Erythroblast (primary cell): ENCODE data around the gene GABBR2.

Source experiments
- DNase-seq, 2 experiments: peaks; one replicate each; lab custom pipeline; 2025; lab: John Stamatoyannopoulos, UW
- GATA1 ChIP-seq: IDR thresholded peaks from 2 replicates; pipeline ENCODE4 v1.6.1; 2011; ENCODE audit warnings: low read depth, mild to moderate bottlenecking, control low read depth, low read length, moderate library complexity
- POLR2A ChIP-seq: IDR thresholded peaks from 2 replicates; pipeline ENCODE4 v1.6.1; 2011; ENCODE audit warnings: mild to moderate bottlenecking, low read length

The GABBR2 gene

DNA sequence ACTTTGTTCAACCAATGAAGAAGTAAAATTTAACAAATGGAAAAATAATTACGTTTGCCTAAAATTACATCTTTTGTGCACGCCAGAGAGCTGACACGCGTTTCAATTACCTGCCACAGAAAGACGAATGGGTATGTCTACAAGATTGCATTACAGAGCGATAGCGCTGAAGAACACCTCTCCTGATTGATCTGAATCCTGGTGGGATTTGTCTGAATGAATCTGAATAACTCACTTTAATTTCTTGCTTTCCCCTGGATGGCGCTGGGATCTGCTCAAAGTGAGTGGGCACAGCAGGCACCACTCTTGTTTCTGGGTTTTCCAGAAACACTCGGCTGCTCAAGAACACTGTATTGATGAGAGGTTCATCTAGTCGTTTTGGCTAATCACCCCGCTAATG is 304.5 kb downstream of the GABBR2 start:
- TF ChIP-seq GATA1 (no peak), POLR2A (no peak)

DNA sequence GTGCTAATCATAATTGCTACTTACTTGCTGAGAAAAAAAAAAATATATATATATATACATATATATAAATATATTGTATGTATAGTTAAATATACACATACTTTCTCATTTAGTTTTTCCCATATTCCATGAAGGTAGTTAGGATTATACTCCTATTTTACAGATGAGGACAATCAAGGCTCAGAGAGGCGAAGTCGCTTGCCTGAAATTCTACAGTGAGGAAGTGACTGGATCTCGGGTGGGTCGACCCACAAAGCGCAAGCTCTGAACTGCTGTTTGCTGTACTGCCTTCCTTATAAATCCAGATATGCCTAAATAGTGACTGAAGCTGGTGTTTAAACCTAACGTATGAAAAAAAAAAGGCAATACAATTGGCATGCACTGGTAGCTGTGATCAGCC is 305.0 kb downstream of the GABBR2 start:
- DNase-seq: no peak
- no peak for TF ChIP-seq POLR2A
- TF ChIP-seq GATA1: no peak

More for the DNA sequence above, 304.5 kb downstream of the GABBR2 start:
- DNase-seq: no peak

DNA sequence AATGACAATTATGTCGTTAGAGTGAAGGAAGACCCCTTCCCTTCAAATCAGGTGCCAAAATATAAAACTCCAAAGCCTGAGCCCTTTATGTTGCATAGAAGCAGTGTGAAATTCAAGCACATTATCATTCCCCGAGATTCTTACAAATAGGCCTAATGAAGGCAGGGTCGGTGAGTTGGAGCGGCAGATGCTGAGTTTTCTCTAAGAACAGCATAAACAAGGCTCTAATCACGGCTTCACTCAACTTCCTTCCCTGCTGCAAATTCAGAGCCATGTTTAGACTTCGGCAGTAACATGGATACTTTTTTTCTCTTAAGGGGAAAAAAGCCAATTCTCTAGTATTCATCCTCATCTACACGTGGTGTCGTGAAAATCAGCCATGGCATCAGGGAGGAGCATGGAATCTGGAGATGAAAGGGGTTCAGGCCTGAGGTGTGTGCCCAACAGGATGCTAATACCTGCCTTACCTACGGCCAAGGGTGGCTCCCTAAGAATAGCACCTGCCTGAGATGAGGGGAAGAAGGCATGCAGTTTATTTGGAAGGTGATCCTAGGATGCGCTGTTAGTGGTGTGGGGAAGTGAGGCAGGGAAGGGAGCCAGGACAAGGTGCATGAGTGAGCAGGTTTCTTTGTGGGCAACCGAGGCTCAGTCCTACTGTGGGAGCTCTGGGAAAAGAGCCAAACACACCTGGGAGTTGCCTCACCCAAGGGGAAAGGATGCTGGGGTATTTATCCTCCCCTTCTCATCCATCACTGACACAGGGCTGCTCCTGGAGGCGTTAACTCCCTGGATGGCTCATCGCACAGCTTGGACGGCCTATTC is 306.5 kb downstream of the GABBR2 start:
- TF ChIP-seq POLR2A (no peak), GATA1 (no peak)

DNA sequence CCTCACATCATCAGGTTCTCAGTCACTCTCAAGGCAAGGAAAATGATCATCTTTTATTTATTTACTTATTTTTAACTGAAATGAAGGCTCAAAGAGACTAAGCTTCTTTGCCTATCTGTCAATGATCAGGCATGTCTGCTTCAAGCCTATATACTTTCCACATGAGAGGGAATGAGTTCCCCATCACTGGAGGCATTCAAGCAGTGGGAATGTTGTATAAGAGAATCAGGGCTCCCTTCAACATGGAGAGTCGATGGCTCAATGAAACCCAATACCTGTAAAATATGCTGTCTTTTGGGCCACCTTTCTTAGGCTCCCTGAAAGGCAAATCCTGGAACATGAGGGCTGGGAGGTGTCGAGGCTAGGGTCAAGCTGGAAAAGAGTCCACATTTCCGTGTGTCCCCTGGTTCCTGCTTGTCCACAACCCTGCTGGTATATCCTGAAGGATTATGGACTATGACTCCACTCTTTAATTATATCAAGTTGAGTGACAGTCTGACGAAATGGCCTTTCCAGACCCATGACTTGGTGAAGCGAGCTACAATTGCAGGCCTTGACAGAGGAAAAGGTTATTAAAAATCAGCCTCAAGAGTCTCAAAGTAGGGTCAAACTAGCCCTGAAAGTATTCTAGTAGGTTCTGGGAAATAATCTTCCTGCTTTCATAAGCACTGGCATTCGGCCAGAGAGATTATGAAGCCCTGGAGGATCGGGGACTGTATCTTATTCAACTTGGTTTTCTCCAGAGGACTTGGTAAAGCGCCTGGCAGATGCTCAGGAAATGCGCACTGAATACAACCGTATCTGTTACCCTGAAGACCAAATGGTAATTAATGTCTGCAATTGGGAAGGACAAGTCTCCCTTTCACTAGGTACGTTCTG is 307.4 kb downstream of the GABBR2 start:
- DNase-seq: no peak
- TF ChIP-seq GATA1 (no peak), POLR2A (no peak)

More for the DNA sequence above, 306.5 kb downstream of the GABBR2 start:
- no peak for DNase-seq

DNA sequence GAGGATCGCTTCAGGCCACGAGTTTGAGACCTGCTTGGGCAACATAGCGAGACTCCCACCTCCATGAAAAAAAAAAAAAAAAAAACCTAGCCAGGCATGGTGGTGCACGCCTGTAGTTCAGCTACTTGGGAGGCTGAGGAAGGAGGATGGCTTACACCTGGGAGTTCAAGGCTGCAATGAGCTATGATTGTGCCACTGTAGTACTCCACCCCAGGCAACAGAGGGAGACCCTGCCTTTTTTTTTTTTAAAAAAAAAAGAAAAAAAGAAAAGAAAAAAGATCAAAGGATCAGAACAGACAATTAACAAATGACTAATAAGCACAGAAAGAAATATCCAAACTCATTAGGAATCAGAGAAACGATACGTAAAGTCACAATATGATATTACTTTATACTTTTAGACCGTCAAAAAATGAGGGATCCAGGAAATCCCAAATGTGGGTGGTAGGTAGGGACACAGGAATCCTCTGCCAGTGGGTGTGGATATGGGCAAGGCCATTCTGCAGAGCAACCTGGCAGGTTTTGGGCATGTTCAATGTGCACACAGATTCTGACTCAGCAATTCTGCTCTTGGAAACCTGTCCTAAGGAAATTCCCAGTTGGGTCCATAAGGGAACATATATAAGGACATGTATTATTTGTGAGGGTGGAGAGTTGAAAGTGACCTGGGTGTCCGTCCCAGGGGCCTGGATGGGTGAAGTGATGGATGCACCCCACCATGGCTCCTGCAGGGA is 308.6 kb downstream of the GABBR2 start:
- DNase-seq: no peak
- TF ChIP-seq POLR2A (no peak), GATA1 (no peak)

DNA sequence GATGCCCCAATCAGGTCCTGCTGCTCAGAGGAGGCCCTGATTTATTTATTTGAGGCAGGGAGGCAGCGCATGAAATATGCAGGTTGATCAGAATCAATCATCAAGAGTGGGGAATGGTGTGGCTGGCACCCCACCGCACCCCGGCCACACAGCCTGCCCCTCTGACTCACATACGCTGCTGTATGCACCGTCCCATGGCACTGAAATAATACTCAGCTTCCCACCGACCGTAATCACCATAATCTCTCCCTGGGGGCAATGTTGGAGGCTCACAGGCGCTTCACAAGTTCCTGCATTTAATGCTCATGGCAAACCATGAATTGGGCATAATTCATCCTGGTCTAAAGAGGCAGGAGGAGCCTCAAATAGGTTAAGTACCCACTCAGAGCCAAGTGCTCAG is 312.1 kb downstream of the GABBR2 start:
- TF ChIP-seq GATA1 (no peak), POLR2A (no peak)
- no peak for DNase-seq

DNA sequence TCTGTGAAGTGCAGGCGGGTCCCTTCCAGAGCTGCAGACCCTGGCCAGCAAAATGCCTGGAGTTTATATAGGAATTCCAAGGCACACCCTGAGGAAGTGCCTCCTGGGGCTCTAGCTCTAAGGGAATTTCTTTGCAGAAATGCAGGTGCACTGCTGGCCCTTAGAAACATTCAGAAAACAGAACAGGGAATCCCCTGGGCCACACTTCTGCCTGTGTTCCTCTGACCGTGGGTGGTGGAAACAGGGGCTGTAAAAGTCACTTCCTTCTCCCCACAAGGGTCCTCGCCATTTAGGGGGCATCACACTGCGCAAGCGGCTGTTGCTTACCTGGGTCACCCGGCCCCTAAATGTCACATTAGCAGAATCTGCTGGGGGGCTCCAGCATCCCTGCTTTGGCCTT is 312.5 kb downstream of the GABBR2 start:
- no peak for TF ChIP-seq POLR2A
- no peak for TF ChIP-seq GATA1
- DNase-seq: no peak

DNA sequence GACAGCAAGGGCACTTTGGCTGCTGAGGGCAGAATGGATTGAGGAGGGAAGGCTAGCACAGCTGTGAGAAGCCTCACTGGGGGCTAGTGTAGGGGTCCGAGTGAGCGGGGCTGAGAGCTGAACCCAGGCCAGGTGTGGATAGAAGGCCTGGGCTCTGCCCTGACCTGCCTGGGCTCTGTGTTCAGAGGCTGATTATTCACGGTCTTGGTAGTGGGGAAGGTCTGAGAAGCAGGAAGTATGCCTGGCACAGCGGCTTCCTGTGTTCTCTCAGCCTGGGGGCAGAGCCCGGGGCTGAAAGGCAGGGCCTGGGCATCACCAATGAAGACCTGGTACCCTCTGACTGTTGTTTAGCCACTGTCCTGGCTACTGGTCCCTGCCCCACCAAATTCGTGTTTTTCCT is 316.9 kb downstream of the GABBR2 start:
- no peak for TF ChIP-seq GATA1
- no peak for TF ChIP-seq POLR2A
- DNase-seq: no peak

DNA sequence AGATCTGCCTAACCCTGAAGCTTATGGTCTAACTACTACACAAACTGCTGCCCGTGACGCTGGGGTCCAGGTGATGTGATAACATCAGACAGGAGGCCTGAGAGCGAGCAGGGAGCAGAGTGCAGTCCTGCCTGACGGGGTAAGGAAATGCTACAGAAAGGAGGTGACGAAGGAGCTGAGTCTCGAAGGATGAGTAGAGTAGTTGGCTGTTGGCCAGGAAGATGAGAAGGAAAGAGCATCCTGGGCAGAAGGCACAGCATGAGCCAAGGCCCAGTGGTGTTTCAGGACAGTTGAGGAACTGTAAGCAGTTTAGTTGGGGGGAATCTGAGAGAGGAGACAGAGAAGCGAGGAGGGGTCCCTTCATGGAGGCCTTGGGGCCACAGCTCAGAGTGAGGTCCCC is 317.3 kb downstream of the GABBR2 start:
- DNase-seq: no peak
- TF ChIP-seq GATA1 (no peak), POLR2A (no peak)

DNA sequence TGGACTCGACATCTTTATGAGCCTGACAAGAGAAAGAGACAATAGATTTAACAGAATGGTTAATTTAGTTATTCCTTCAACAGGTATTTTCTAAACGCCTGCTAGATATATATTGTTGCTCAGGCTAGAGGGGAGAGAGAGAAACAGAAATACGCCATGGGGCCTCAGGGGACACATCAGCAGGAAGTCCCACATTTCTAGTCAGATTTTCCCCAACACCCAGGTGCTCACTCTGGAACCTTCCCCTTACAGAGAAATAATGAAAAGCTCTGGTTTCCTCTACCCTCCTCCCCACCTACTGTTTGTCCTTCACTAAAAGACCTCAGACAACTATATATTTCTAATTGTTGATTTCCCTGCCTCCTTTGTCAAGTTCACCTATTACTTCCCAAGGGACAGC is 323.0 kb downstream of the GABBR2 start:
- DNase-seq: no peak
- TF ChIP-seq GATA1: no peak
- TF ChIP-seq POLR2A: no peak

DNA sequence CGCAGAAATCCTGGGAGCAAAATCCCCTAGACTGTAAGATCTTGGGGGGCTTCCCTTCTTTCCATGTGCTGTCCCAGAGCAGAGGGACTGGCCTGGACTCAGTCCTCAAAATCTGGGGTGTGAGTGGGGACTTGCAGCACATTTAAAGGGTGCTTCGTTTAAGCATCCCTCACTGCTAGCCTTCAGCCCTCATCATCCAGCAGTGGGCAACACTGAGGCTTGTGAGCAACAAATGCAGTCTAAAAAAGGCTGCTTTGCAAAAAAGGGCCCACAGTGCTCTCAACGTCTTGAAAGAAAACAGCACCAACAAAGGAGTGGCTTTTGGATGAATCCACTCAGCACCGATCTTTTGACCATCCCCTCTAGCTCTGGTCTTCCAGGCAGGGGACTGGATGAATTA is 325.0 kb downstream of the GABBR2 start:
- DNase-seq: no peak

DNA sequence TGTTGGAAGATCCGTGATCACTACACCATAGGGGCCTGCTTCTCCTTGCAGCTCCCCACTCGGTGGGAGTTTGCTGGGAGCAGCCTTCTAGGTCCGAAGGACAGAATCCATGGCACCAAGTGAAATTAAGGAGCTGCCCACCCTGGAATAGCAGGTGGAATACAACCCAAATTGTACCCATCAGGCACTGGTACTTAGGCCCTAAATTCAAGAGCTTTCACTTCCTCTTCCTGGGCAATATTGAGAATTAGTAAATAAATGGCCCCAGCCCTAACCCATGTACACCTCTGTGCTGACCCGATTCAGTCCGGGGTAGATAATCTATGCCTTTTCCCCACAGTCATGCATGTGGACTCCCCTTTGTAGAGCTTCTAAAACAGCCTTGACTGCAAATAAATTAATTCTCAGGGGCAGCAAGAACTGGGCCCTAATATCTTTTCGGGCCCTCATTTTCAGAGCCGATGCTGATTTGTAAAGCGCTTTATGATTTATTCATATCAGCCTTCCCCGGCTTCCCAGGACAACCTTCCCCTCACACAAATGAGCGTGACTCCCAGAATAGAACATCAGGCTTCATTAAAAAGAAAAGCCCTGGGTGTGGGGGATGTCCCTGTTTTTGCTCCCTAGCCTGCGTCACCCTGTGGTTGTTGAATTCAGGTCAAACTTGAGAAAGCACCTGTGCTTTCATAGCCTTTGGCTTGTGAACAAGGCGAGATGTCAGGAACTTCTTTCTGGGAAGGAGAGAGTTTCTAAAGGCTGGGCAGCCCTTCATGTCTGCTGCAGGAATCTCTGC is 327.2 kb downstream of the GABBR2 start:
- DNase-seq: no peak
- no peak for TF ChIP-seq POLR2A
- no peak for TF ChIP-seq GATA1

More for the DNA sequence above, 325.0 kb downstream of the GABBR2 start:
- no peak for TF ChIP-seq GATA1
- no peak for TF ChIP-seq POLR2A
